Measurements from ENCODE around the gene BHLHA9.
"Not testable (repeated sequence)": the region's sequence is repeated elsewhere in the genome, so short reads cannot be mapped to it uniquely, and the experiment has no call there.

The BHLHA9 gene

DNA sequence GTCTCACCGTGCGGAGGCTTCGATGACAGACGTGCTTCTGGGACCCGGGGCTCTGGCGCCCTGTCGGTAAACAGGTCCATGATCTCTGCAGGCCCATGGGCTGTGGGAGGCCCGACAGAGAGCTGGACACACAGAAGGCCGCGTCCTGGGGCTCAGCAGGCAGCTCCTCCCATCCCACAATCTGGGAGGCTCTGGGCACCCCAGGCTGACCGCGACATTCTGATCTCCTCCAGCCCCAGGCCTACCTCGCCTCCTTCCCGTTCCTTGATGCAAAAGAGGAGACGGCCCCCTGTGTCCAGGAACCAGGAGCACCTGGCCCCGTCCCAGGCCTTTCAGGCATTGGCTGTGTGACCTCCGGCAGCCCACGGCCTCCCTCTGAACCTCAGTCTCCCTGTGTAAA lies 32.5 kb downstream of the BHLHA9 start:
- DNase-seq, result no peak

DNA sequence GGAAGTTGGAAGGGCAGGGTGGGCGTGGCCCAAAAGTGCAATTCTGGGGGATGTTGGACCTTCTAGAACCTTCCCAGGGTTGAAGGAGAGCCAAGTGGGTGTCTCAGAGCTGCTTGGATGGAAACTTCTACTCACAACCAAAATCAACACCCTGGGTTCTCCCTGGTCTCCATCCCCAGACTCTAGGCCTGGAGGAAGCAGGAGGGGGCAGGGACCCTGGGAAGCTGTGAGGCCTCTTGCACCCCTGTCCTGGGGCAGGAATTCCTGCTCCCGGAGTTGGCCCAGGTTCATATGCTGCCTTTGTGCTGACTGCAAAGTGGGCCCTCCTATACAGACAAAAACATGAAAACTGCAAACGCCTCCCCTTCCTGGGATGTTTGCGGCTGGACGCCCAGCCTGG lies 34.3 kb downstream of the BHLHA9 start:
- DNase-seq, result no peak

- DNase-seq, result no peak
Observed at GRCh38 chr17:1304962-1305563, 34.8 kb downstream of the BHLHA9 start.

DNA sequence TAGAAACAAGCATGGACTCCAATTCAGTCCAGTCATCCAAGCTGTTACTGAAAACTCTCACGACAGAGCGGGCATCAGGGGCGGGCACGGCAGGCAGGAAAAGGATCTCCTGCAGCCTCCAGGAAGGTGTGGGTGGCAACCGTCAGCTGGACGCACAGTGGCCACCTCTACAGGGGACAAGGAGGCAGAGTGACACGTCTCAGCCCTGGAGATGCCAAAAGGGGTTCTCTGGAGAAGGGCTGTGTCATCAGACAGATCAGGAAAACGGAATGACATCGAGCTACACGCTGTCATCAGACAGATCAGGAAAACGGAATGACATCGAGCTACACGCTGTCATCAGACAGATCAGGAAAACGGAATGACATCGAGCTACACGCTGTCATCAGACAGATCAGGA lies 37.6 kb downstream of the BHLHA9 start:
- DNase-seq, result not testable (repeated sequence)

DNA sequence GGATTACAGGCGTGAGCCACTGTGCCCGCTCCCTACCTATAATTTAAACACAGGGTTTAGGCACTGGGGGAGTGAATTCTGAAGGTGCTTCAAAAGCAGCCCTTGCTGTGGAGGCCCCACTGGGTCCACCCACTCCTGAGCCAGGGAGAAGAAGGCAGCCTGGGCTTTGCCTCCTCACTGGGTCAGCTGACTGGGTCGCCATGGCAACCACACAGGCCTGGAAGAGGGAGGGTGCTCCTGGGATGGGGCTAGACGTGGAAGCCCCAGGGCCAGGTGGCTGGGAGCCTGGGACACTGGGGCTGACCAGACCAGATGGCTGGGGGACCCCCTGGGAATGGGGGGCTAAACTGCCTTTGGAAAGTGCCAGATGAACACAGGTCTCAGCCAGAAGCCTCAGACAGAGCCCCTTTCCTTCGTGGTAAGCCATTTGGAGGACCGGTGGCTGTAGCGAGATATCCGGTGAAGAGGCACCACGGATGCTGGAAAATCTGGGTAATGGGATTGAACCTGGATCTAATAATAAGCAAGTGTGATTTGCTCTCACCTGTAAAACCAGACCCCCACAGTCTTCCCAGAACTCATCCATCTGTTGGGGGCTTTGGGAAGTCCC lies 42.1 kb downstream of the BHLHA9 start:
- peak; percentile 20 for DNase-seq

GRCh38 chr17:1313270-1314005 lies 43.2 kb downstream of the BHLHA9 start:
- DNase-seq, result no peak

- no peak for DNase-seq
Observed at GRCh38 chr17:1315409-1315808, 45.2 kb downstream of the BHLHA9 start.

DNA sequence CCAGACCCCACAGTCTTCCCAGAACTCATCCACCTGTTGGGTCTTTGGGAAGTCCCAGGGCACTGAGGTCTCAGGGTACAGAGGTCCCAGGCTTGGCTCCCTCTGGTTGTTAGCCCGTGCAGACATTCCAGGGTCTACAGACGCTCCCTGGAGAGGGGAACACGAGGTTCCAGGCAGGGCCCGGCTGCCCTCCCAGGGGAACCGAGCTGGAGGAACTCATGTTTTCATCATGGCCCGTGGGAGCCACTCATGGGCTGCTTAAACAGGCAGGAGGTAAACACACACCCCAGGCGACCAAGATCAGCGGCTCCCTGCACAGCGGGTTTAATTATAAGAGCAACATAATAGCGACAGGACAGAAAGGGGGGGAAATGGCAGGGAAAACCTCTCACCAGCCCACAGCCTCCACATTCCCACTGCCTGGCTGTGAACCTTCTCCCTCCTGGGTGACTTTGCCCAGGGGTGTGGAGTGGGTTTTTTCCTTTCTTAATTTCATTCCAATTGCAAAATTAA lies 45.7 kb downstream of the BHLHA9 start:
- DNase-seq, result no peak
